HCT116 (cell line): Measurements from ENCODE around the gene DACT3. TPM values are rescaled to one million over a fixed set of nuclear protein-coding genes. Genes with fewer than 3 reads are reported as not detected.
A peak's percentile ranks its signal among the peaks of the same experiment; 100 is the strongest.

Experiments
- ATAC-seq: fragments of 200-7000 bp; cut with Tn5 transposase; 2 replicates; pipeline ENCODE4 v1.9.1; 2020; ENCODE audit warnings: mild to moderate bottlenecking, moderate library complexity
- BruUV-seq: library from RNA; stranded (reverse); fragments of 400-500 nt; replicated peaks from 2 replicates; lab custom pipeline; 2021; lab: Mats Ljungman, UMichigan
- CTCF ChIA-PET: fragments of 300-600 bp; sonication (Branson Sonifier 250); formaldehyde crosslinking; loops from one replicate; lab custom pipeline; 2021; ENCODE audit warnings: antibody characterized with exemption; lab: Charles Lee
- POLR2A ChIA-PET: fragments of 300-600, 350-600 bp; sonication (Branson Sonifier 250); formaldehyde crosslinking; loops from one replicate; lab custom pipeline; 2021; ENCODE audit warnings: antibody characterized with exemption; lab: Charles Lee
- RAD21 ChIA-PET, 2 experiments: fragments of 300-600 bp; sonication (Branson Sonifier 250); formaldehyde crosslinking; loops; one replicate each; lab custom pipeline; 2023; ENCODE audit warnings: low total read pairs in 2 of 2; ENCODE audit not compliant: uncharacterized antibody in 2 of 2, unreplicated experiment in 2 of 2, low non-redundant PET in 1 of 2; lab: Charles Lee
- DNase-seq: peaks from one replicate; pipeline ENCODE4 v3.0.0-alpha.2; 2010; ENCODE audit warnings: low read depth, low spot score
- H2AFZ ChIP-seq: fragments of 200-600 bp; shearing (Covaris generic), sonication (generic); 2 replicates; pipeline ENCODE4 v1.6.1; 2017; ENCODE audit warnings: low read depth, mixed run types, mixed read lengths, antibody characterized with exemption, low read length; ENCODE audit not compliant: poor library complexity, severe bottlenecking
- H3K27ac ChIP-seq: 2 replicates; pipeline ENCODE4 v1.5.1; 2012; ENCODE audit warnings: low read depth, low read length
- H3K27me3 ChIP-seq: fragments of 200-600 bp; sonication (generic); 2 replicates; pipeline ENCODE4 v1.6.1; 2016; ENCODE audit warnings: mixed run types, low read length, mixed read lengths; ENCODE audit not compliant: insufficient read depth
- H3K36me3 ChIP-seq, 2 experiments: fragments of 200-500 bp in 1 of 2; fragments of 200-600 bp in 1 of 2; sonication (Bioruptor generic) in 1 of 2; sonication (generic) in 1 of 2; 2 replicates each; pipeline versions ENCODE4 v1.5.1 to v1.6.1; 2014 to 2016; ENCODE audit warnings: low read length in 2 of 2, inconsistent platforms in 1 of 2, mixed read lengths in 1 of 2, mixed run types in 1 of 2; ENCODE audit not compliant: insufficient read depth in 2 of 2, control insufficient read depth in 1 of 2
- H3K4me1 ChIP-seq, 2 experiments: fragments of 200-600 bp in 1 of 2; sonication (generic) in 1 of 2; 2 replicates each; pipeline versions ENCODE4 v1.5.1 to v1.6.1; 2012 to 2017; ENCODE audit warnings: low read length in 2 of 2, inconsistent platforms in 1 of 2, mild to moderate bottlenecking in 1 of 2, mixed read lengths in 1 of 2, mixed run types in 1 of 2, moderate library complexity in 1 of 2; ENCODE audit not compliant: insufficient read depth in 2 of 2, control insufficient read depth in 1 of 2
- H3K4me2 ChIP-seq: fragments of 200-600 bp; sonication (generic); 2 replicates; pipeline ENCODE4 v1.6.1; 2017; ENCODE audit warnings: mixed run types, low read length, mixed read lengths
- H3K4me3 ChIP-seq, 2 experiments: fragments of 200-600 bp in 1 of 2; sonication (generic) in 1 of 2; replicated peaks in 1 of 2; 2 replicates each; pipeline ENCODE4 v1.5.1; 2011 to 2016; ENCODE audit warnings: low read length in 2 of 2, control low read depth in 1 of 2, low read depth in 1 of 2, mild to moderate bottlenecking in 1 of 2, mixed read lengths in 1 of 2, mixed run types in 1 of 2
- H3K79me2 ChIP-seq: fragments of 200-600 bp; sonication (generic); 2 replicates; pipeline ENCODE4 v1.6.1; 2017; ENCODE audit warnings: mild to moderate bottlenecking, mixed run types, low read length, moderate library complexity, mixed read lengths; ENCODE audit not compliant: insufficient read depth
- H3K9ac ChIP-seq: fragments of 200-600 bp; sonication (generic); 2 replicates; pipeline ENCODE4 v1.6.1; 2016; ENCODE audit warnings: low read length, mixed read lengths
- H3K9me2 ChIP-seq: fragments of 200-600 bp; sonication (generic), shearing (Covaris generic); 2 replicates; pipeline ENCODE4 v1.6.1; 2017; ENCODE audit warnings: mixed run types, mild to moderate bottlenecking, moderate library complexity; ENCODE audit not compliant: insufficient read depth
- H3K9me3 ChIP-seq, 2 experiments: fragments of 200-500 bp in 1 of 2; fragments of 200-600 bp in 1 of 2; sonication (Bioruptor generic) in 1 of 2; sonication (generic) in 1 of 2; 2 replicates each; pipeline ENCODE4 v1.6.1; 2014 to 2017; ENCODE audit warnings: low read length in 2 of 2, mixed read lengths in 2 of 2, inconsistent platforms in 1 of 2, low read depth in 1 of 2, mild to moderate bottlenecking in 1 of 2, mixed run types in 1 of 2, moderate library complexity in 1 of 2; ENCODE audit not compliant: control insufficient read depth in 1 of 2, insufficient read depth in 1 of 2
- H4K20me1 ChIP-seq: fragments of 200-600 bp; sonication (generic), shearing (Covaris generic); 2 replicates; pipeline ENCODE4 v1.6.1; 2017; ENCODE audit warnings: mixed run types, mild to moderate bottlenecking, moderate library complexity; ENCODE audit not compliant: insufficient read depth
- POLR2A ChIP-seq: IDR thresholded peaks from 2 replicates; pipeline ENCODE4 v1.7.0; 2011; ENCODE audit warnings: borderline replicate concordance; ENCODE audit not compliant: insufficient read depth, insufficient read length; ENCODE audit errors: extremely low read depth
- SRF ChIP-seq: IDR thresholded peaks from 2 replicates; pipeline ENCODE4 v1.6.1; 2012; ENCODE audit warnings: low read depth
- TCF7L2 ChIP-seq: IDR thresholded peaks from 2 replicates; pipeline ENCODE4 v1.7.0; 2011; ENCODE audit warnings: borderline replicate concordance, inconsistent platforms; ENCODE audit not compliant: insufficient read depth, insufficient read length; ENCODE audit errors: extremely low read depth
- ZNF274 ChIP-seq: fragments of 200-500 bp; sonication (Bioruptor generic); IDR thresholded peaks from 2 replicates; pipeline ENCODE4 v1.6.1; 2014; ENCODE audit warnings: mild to moderate bottlenecking, low read depth, low read length, inconsistent platforms
- intact Hi-C: fragments of 100-400 bp; cut with micrococcal nuclease; formaldehyde crosslinking; loops from 2 replicates; pipeline ENCODE4 v1.10.0; 2022
- total RNA-seq: library from RNA; stranded (reverse); gene quantifications from one replicate; pipeline ENCODE4 v1.2.1, GENCODE V29; 2021; ENCODE audit not compliant: unreplicated experiment
- TF ChIP-seq, protein P1 (sequence below), 3 experiments: fragments of 200-600 bp in 1 of 3; sonication (generic) in 1 of 3; IDR thresholded peaks in 2 of 3; conservative IDR thresholded peaks in 1 of 3; 2 replicates each; pipeline ENCODE4 v1.5.1; 2012 to 2017; ENCODE audit warnings: low read depth in 2 of 3, low read length in 2 of 3, antibody characterized with exemption in 1 of 3, borderline replicate concordance in 1 of 3, control low read depth in 1 of 3, mild to moderate bottlenecking in 1 of 3, mixed read lengths in 1 of 3, mixed run types in 1 of 3, moderate library complexity in 1 of 3; ENCODE audit not compliant: insufficient read depth in 1 of 3

Gene DACT3
- total RNA-seq, 1 experiment from 2014 or later, result 2.0 TPM

DNA sequence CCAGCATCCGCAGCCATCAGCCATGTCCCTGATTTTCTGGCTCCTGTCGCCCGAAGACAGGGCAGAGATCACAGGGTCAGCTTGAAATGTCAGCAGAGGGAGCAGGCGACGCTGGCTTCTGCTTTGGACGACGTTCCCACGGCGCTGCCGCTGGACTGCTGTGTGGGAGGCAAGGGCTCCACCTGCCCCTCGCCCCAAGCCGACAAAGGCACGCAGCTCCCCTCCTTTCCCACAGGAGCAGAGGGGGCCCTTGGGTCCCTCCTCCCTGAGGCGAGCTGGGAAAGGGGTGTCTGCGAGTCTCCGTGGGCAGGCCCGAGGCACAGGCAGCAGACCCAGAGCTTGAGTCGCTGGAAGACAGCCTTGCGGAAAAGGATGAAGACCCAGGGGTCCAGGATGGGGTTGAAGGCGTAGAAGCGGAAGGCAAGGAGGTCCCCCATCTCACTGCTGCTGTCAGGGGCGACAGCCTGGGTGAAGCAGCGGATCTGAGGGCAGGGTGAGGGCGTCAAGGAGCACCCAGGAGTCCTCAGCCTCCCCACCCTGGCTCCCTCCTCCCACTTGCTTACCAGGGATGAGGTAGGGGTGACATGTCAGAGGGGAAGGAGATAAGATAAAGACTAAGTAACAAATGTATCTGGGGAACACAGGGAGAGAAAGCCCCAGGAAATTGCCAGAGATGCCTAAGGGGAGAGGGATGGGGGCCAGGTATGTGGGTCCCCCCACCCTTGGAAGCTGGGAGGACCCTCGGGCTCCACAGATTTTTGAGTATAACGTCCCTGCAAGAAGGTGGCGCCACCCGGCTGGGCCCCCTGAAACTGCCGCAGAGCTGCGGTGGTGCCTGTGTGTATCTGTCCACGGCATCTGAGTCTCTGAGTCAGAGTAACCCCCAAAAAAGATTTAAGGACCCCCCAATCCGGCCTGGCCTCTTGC lies 39.5 kb downstream of the DACT3 start:
- H3K9me2 ChIP-seq, result no peaks in the 10 kb centered on the region
- H3K4me1 ChIP-seq, result peaks cover 0 to 26% of the 10 kb centered on the region in 2 experiments; a peak in 3 of 4 replicates
- no peaks in the 10 kb centered on the region for H3K36me3 ChIP-seq
- no peak overlapping the region for H3K4me2 ChIP-seq
- intact Hi-C loops, result no loop called here
- TF ChIP-seq TCF7L2 (no peak), SRF (no peak), POLR2A (no peak), ZNF274 (no peak)
- TF ChIP-seq, protein P1, sequence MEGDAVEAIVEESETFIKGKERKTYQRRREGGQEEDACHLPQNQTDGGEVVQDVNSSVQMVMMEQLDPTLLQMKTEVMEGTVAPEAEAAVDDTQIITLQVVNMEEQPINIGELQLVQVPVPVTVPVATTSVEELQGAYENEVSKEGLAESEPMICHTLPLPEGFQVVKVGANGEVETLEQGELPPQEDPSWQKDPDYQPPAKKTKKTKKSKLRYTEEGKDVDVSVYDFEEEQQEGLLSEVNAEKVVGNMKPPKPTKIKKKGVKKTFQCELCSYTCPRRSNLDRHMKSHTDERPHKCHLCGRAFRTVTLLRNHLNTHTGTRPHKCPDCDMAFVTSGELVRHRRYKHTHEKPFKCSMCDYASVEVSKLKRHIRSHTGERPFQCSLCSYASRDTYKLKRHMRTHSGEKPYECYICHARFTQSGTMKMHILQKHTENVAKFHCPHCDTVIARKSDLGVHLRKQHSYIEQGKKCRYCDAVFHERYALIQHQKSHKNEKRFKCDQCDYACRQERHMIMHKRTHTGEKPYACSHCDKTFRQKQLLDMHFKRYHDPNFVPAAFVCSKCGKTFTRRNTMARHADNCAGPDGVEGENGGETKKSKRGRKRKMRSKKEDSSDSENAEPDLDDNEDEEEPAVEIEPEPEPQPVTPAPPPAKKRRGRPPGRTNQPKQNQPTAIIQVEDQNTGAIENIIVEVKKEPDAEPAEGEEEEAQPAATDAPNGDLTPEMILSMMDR (IDR thresholded peaks at IDR 0.05 in 2 of 3, conservative IDR thresholded peaks at IDR 0.05 in 1 of 3; ENCODE audit: borderline replicate concordance in 1 of 3, insufficient read depth in 1 of 3, low read depth in 2 of 3, low read length in 2 of 3), result peak in 2 of 3 experiments; percentile 34 to 44; a peak in 4 of 6 replicates
- TF ChIP-seq, all 23 proteins: peak for 1
- H3K9ac ChIP-seq, result no peak overlapping the region
- DNase-seq (no peak), ATAC-seq (no peak)
- H4K20me1 ChIP-seq, result no peaks in the 10 kb centered on the region
- no peak overlapping the region for H2AFZ ChIP-seq
- H3K4me3 ChIP-seq, result no peak overlapping the region
- ChIA-PET CTCF (interaction anchor here (3.1 kb wide), 1 partner anchor 7 kb away, joined by 11 read pairs; no protein-coding TSS in a partner anchor), POLR2A (no interaction called here), RAD21 (no interaction called here)
- no peaks in the 10 kb centered on the region for H3K9me3 ChIP-seq
- H3K27ac ChIP-seq, result no peak overlapping the region
- no TSS peak for BruUV-seq
- H3K79me2 ChIP-seq, result no peaks in the 10 kb centered on the region
- H3K27me3 ChIP-seq, result no peaks in the 10 kb centered on the region
